Motor neuron (in vitro differentiated cells): Measurements from ENCODE around the gene ZNF329. TPM values are rescaled to one million over a fixed set of nuclear protein-coding genes. Genes with fewer than 3 reads are reported as not detected.
A peak's percentile ranks its signal among the peaks of the same experiment; 100 is the strongest.

Experiments used
- ATAC-seq, 8 experiments: fragments of 200-7000 bp; cut with Tn5 transposase; replicated peaks in 6 of 8; 2 replicates each; pipeline ENCODE4 v1.8.0; 2021; ENCODE audit warnings: mild to moderate bottlenecking in 8 of 8, moderate library complexity in 8 of 8
- H3K27ac ChIP-seq, 2 donors: fragments of 250-450 bp; sonication (Bioruptor Pico); 2 replicates each; pipeline ENCODE4 v1.9.0; 2021; ENCODE audit warnings: antibody characterized with exemption in 2 of 2, mild to moderate bottlenecking in 2 of 2, moderate library complexity in 1 of 2
- H3K4me1 ChIP-seq, 2 donors: fragments of 250-450 bp; sonication (Bioruptor Pico); replicated peaks in 1 of 2; 2 replicates each; pipeline ENCODE4 v1.6.1; 2021; ENCODE audit warnings: antibody characterized with exemption in 2 of 2, mild to moderate bottlenecking in 2 of 2, moderate library complexity in 1 of 2
- H3K4me3 ChIP-seq, 5 donors: fragments of 250-450 bp; sonication (Bioruptor Pico); 2 replicates each; pipeline ENCODE4 v1.9.0; 2021; ENCODE audit warnings: antibody characterized with exemption in 5 of 5, mild to moderate bottlenecking in 5 of 5, moderate library complexity in 4 of 5
- WGBS, 10 experiments: fragments of 450-650 bp; shearing (Covaris generic); methylation state at CpG; one replicate each; pipeline ENCODE4 v1.0.0; 2022; 5-methylcytosine and 5-hydroxymethylcytosine counted together
- in situ Hi-C, 9 experiments: fragments of 400-800 bp; cut with MboI; loops; one replicate each; pipeline ENCODE4 v1.15.0; 2021; ENCODE audit warnings: low sequenced_read_pairs in 9 of 9, low pct_unique_long_range_greater_than_20kb in 2 of 9; ENCODE audit not compliant: unreplicated experiment in 9 of 9
- total RNA-seq, 8 experiments: library from RNA; unstranded; fragments of 300-600 nt; gene quantifications; 2 replicates each; pipeline versions ENCODE4 v1.2.3 to v1.2.4, GENCODE V29; 2022

The ZNF329 gene
- total RNA-seq, 8 experiments from 2014 or later = 4.3 to 23.2 (median 16.1) TPM

DNA sequence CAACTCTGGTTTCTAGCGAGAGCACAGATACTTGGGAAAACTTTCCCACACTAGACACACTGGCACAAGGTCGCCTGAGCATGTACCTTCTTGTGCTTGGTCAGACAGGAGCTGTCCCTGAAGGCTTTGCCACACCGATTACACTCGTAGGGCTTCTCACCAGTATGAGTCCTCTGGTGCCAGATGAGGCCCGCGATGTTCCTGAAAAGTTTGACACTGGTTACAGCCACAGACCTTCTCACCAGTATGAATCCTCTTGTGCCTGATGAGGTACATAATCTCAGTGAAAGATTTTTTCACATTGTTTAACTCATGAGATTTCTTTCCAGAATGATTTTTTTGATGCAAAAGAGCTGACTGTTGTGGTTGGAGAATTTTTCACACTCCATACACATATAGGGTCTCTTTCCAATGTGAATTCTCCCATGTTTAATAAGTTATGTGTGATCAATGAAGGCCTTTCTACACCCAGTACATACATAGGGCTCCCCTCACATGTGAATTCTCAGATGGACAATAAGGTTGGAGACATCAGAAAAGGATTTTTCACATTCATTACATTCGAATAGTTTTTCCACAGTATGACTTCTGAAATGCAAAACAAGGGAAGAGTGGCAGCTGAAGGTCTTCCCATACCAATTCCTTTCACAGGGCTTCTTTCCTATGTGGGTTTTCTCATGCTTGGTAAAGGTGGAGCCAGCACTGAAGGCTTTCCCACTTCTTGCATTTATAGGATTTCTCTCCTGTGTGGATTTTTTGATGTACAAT lies 42.6 kb downstream of the ZNF329 start:
- 0 to 40% (median 13%) methylated on average over 1 to 3 of the region's 7 CpGs; no CpG with 5 or more reads in 3 of the 10 experiments for WGBS, 10 experiments
- Histone ChIP-seq H3K27ac (no peak overlapping the region), H3K4me1 (no peaks in the 10 kb centered on the region), H3K4me3 (no peak overlapping the region)
- in situ Hi-C loops = no loop called here
- no peak for ATAC-seq

DNA sequence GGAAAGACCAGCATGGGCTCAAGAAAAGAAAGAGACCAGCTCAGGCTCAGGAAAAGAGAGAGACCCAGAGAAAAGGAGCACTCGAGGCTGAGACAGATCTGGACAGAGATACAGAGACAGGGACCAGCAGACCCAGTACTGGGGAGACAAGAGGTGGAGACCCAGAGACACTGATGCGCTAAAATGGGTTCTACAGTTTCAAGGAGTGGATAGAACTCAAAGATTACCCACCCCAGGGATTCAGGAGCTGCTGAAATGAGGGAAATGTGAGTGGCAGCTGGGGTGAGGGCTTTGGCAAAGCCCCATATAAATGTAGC lies 51.9 kb downstream of the ZNF329 start:
- no peak for ATAC-seq
- WGBS, 10 experiments = 0 to 80% (median 20%) methylated on average over 1 to 2 of the region's 2 CpGs; no CpG with 5 or more reads in 6 of the 10 experiments
- in situ Hi-C loops = no loop called here

DNA sequence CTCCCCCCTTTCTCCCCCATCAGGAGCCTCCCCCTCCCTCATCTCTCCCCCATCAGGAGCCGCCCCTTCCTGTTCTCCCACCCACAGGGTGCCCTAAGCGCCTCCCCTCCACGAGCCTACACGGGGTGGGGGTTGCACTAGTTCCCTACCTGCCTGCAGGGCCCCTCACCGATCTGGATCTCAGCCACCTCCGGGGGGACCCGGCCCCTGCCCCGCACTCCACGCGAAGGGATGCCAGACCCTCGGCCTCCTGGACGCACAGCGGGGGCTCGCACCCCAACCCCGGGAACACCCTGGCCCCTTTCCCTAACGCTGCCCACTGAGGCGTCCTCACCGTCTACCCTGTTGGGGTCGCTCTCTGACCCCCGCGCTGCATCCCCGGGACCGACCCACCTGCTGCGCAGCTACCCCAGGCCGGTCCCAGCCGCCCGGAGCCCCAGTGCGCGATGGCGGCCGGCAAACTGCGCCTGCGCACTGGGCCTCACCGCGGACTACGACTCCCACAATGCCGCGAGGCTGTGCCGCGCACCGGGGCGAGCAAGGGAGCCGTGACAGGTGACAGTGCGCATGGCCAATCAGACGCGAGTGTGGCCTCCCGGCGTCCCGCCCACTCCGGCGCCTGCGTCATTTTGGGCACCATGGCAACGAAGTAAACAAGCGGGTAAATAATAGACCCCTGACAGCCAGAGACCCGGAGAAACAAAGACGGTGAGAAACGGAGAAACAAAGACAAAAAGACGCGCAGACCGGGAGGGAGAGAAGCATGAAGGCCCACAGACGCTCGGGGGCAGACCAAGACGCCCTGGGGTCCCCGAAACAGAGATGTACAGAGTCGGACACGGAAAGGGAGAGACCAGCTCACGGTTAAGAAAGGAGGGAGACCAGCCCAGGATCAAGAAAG lies 52.6 kb downstream of the ZNF329 start, which contains the start of gene ZSCAN18:
Gene ZSCAN18 (minus strand): TSS at position 451 of the 901 bp plus-strand sequence. CDS start 7,964 bp downstream, outside the sequence.
- WGBS, 10 experiments = 0 to 13% (median 4%) methylated on average over 1 to 23 of the region's 67 CpGs; no CpG with 5 or more reads in 1 of the 10 experiments
- in situ Hi-C loops = no loop called here
- Histone ChIP-seq H3K27ac (peak within 1 kb of the TSS; percentile 83 to 96), H3K4me3 (peak within 1 kb of the TSS; percentile 53 to 100 (median 87)), H3K4me1 (peaks cover 0 to 5% of the 10 kb centered on the region in 2 donors)
- peak; percentile 94 to 98 (median 96) for ATAC-seq

More for the DNA sequence above, 51.9 kb downstream of the ZNF329 start:
- peaks cover 0 to 5% of the 10 kb centered on the region in 2 donors for H3K4me1 ChIP-seq
- peak overlapping the region; percentile 83 to 84 for H3K27ac ChIP-seq
- H3K4me3 ChIP-seq = peak overlapping the region; percentile 53 to 100 (median 87)

DNA sequence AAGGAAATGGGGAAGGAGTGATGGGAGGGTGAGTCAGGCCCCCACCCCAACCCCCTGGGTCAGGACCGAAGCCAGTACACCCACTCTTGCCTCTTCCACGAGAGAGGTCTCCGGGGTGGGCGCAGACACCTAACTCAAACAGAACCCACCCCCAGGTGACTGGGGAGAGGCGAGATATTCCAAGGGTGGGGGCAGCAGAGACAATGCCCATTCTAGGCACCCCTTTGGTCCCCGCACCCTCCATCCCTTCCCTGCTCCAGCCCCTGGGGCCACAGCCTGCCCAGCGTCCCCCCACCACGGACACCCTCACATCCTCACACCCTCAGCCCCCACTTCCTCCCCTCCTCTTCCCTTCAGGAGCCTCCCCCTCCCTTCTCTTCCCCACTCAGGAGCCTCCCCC lies 53.2 kb downstream of the ZNF329 start:
- WGBS, 10 experiments = no CpG with 5 or more reads among the region's 8 CpGs
- H3K4me3 ChIP-seq = peak overlapping the region; percentile 53 to 100 (median 87)
- peaks cover 0 to 5% of the 10 kb centered on the region in 2 donors for H3K4me1 ChIP-seq
- peak overlapping the region in 1 of 2 donors; percentile 96 for H3K27ac ChIP-seq
- ATAC-seq = no peak
- in situ Hi-C loops = no loop called here

DNA sequence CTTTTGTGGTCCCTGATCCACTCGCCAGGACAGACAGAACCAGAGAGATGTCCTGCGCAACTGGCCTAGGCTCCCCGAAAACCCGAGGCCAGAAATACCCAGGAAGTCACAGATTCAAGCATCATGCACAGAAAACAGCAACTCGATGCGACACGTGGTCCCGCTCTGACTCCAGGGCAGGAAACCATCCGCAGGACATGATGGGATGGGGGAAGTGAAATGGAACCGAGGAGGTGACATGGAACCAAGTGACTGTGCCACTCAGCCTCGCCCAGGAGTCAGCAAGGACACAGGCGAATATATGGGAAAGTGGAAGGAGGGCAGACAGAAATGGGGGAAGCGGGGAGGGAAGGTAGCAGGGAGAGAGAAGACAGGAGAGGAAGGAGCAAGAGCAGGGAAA lies 53.7 kb downstream of the ZNF329 start:
- in situ Hi-C loops = no loop called here
- 52 to 95% (median 74%) methylated on average over 1 to 9 of the region's 13 CpGs; no CpG with 5 or more reads in 2 of the 10 experiments for WGBS, 10 experiments
- no peak for ATAC-seq
- H3K27ac ChIP-seq = peak overlapping the region in 1 of 2 donors; percentile 96
- H3K4me3 ChIP-seq = peak overlapping the region; percentile 53 to 100 (median 87)
- peaks cover 0 to 5% of the 10 kb centered on the region in 2 donors for H3K4me1 ChIP-seq

DNA sequence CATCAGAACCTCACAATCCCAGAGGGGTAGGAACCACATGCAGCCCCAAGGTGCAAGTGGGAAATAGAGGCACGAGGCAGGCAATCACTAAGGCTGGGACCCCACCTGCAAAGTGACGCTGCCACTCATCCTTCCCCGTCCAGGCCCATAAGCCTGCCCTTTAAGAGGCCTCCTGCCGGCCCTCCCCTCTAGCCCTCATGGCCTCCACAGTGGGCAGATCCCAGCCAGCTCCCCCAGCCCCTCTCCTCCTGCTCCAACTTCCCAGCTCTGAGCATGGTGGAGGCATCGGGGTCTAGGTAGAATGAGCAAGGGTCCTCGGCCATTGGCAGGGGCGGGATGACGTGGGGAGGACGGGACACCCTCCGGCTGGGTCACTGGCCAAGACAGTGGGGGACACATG lies 55.3 kb downstream of the ZNF329 start:
- Histone ChIP-seq H3K4me1 (peaks cover 0 to 5% of the 10 kb centered on the region in 2 donors), H3K27ac (no peak overlapping the region), H3K4me3 (no peak overlapping the region)
- in situ Hi-C loops = no loop called here
- WGBS, 10 experiments = 60 to 100% (median 60%) methylated on average over 1 to 2 of the region's 10 CpGs; no CpG with 5 or more reads in 6 of the 10 experiments
- ATAC-seq = no peak

DNA sequence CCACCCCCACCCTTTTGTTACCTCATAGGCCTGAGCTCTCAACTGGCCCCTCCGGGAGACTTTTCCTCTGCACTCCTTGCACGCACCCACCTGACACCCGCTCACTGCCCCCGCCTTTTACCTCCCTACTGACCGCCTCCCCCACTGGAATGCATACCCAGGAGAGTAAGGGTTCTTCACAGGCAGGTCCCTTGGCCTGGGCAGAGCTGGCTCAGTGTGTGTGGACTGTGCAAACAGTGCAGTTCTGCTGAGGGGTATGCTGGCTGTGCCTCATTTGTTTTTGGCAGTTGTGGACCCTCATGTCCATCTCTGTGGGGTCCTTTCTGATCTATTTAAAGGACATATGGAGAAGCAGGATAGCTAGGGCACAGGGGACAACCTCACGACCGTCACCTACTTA lies 57.5 kb downstream of the ZNF329 start:
- H3K4me1 ChIP-seq = peaks cover 0 to 5% of the 10 kb centered on the region in 2 donors
- ATAC-seq = no peak
- WGBS, 10 experiments = 36 to 100% (median 86%) methylated on average over 2 of the region's 7 CpGs; no CpG with 5 or more reads in 6 of the 10 experiments
- H3K27ac ChIP-seq = no peak overlapping the region
- in situ Hi-C loops = no loop called here
- no peak overlapping the region for H3K4me3 ChIP-seq

DNA sequence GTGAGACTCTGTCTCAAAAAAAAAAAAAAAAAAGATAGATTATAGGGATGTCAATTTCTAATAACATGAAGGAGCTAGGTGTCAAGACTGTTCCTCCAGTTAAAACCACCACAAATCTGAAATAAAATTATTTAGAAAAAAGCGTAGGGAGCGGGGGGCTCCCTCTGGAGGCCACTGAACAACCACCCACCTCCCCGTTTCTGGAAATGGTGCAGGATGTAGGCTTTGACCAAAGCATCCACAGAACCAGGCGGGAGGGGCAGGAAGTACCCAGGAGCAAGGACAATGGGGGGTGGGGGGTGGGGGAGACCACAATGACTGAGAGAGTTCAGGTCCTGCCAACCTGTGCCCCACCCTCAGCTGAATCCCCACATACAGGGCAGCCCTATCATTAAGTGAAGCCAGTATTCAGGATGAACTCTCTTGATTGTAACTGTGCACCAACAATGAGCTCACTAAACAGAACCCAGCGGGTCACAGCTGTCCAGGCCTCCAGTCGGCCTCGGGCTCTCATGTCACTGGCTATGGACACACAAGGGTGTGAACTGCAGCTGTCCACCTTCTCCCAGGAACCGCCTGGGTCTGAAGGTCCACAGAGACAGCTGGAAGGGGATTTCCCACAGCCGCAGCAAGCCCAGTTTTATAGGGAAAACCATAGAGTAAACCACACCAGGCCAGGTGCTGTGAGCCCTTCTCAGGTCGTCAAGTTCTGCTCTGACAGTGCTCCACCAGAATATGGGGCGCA lies 59.2 kb downstream of the ZNF329 start:
- H3K27ac ChIP-seq = no peak overlapping the region
- 80 to 100% (median 90%) methylated on average over 1 to 4 of the region's 11 CpGs; no CpG with 5 or more reads in 6 of the 10 experiments for WGBS, 10 experiments
- ATAC-seq = no peak
- H3K4me3 ChIP-seq = no peak overlapping the region
- in situ Hi-C loops = no loop called here
- no peaks in the 10 kb centered on the region for H3K4me1 ChIP-seq

DNA sequence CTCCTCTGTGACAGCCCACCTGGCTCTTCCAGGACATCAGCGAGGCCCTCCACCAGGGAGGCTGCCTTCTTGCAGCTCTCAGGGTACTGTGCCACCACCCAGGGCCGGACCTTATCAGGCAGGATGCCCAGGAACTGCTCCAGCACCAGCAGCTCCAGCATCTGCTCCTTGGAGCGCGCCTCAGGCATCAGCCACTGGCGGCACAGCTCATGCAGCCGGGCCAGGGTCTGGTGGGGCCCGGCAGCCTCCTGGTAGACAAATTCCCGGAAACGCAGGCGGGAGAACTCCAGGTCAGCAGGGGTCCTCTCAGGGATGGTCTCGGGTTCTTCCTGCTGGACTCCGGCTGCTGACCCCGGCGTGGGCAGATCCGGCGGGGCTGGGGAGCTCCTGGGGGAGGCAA lies 60.7 kb downstream of the ZNF329 start:
- Histone ChIP-seq H3K27ac (no peak overlapping the region), H3K4me3 (no peak overlapping the region), H3K4me1 (no peaks in the 10 kb centered on the region)
- 87 to 92% methylated on average over 3 to 9 of the region's 16 CpGs; no CpG with 5 or more reads in 8 of the 10 experiments for WGBS, 10 experiments
- peak in 1 of 8 experiments; percentile 14 for ATAC-seq
- in situ Hi-C loops = no loop called here

DNA sequence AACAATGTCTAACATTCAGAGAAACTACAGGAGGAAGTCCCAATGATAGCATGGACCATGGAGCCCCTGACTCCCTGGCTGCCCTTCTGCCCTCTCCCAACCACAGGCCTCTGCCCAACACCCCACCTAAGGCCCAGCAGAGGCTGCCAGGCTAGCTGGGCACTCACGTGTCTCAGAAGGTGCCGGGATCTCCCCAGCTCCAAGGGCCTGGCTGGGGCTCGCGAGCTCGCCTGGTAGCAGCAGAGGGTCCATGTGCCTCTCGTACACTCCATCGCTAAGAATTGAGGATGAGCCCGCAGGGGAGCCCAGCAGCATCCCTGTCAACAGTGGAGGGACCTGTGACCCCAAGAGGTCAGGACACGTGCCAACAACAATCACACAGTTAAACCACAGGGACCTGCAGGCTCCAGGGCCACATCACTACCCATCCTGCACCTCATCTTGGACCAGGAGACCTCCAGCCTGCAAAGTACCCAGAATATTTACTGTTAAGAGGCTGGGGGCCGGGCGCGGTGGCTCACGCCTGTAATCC lies 62.0 kb downstream of the ZNF329 start:
- H3K4me3 ChIP-seq = no peak overlapping the region
- H3K4me1 ChIP-seq = no peaks in the 10 kb centered on the region
- WGBS, 10 experiments = 94 to 100% methylated on average over 1 to 3 of the region's 13 CpGs; no CpG with 5 or more reads in 8 of the 10 experiments
- ATAC-seq = no peak
- H3K27ac ChIP-seq = no peak overlapping the region
- in situ Hi-C loops = no loop called here

DNA sequence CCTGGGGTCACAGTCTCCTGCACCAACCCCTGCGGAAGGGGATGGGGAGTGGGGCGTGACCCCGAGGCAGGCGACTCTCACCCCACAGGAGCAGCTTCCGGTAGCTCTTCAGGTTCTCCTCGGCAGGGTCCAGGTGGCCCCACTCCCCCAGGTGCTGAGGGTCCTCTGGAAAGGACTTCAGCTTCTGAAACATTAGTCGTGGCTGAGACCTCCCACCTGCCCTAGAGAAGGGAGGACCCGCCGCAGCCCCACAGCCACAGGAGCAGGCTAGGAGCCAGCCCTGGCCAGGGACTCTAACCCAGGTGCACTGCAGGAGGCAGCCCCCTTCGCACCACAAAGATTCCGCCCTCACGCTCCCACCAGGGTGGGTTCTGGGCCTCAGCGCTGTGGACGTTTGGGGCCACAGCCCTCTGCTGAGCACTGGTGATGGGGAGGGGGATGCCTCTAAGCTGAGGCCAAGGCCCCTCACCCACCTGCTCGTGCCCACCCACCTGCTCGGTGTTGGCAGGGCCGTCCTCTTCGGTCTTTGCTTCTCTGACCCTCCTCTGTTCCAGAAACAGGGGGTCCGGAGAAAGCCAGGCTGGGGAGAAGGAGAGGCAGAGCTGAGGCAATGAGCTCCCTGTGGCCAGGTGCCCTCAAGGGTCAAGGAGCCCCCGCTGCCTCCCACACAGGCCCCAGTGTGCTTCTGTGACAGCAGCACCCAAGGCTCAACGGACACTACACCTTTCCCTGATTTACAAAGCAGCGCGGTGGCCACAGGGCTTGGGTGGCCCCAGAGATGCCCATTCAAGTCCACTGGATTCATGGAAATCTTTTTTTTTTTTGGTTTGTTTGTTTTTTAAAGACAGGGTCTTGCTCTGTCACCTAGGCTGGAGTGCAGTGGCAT lies 63.5 kb downstream of the ZNF329 start:
- ATAC-seq = peak in 1 of 8 experiments; percentile 20
- 80 to 95% (median 87%) methylated on average over 3 to 7 of the region's 23 CpGs; no CpG with 5 or more reads in 6 of the 10 experiments for WGBS, 10 experiments
- H3K4me1 ChIP-seq = no peaks in the 10 kb centered on the region
- no peak overlapping the region for H3K4me3 ChIP-seq
- in situ Hi-C loops = no loop called here
- H3K27ac ChIP-seq = no peak overlapping the region
